Heart left ventricle (tissue), 13 donors: Measurements from ENCODE around the gene ZNF500.

Experiments
- CTCF ChIP-seq, 12 donors: fragments of 200-600 bp; sonication (generic) in 4 of 12; IDR thresholded peaks; one replicate each; pipeline versions ENCODE4 v1.5.0 to v1.8.0; 2018 to 2022; ENCODE audit warnings: antibody characterized with exemption in 12 of 12, mild to moderate bottlenecking in 5 of 12
- POLR2A ChIP-seq, 2 donors: fragments of 450-650 bp; IDR thresholded peaks; one replicate each; pipeline ENCODE4 v1.6.1; 2017; ENCODE audit warnings: antibody characterized with exemption in 2 of 2, mild to moderate bottlenecking in 2 of 2, moderate library complexity in 2 of 2
- donor health status: ischemic (EF 13 %, LVEDD 7.1; RV severe dilation, severe dysfunction).
- donor health status: DM: no; HTN: yes; CAD: no.
- donor health status: DM: no; HTN: no; CAD: no.
- donor health status: ischemic (EF 25% LVEDD 6.9; RV normal size, moderate dysfunction).
- donor health status: ischemic (EF 25% LVEDD 5.7; RV mildly dilated, moderate dysfunction).
- donor health status: ischemic (EF 35%, LVEDD 5.7; RV mildly dilated, moderate dysfunction).
- donor health status: nonischemic (EF 11% LVEDD 7.7; RV severe dilation, severe dysfunction).
- donor health status: DM: yes; HTN: yes; CAD: no.
- donor health status: PGD.
- donor health status: ischemic (EF 29% LVEDD 5.4; RV normal size, mild dysfunction).
- donor health status: nonischemic (EF 23%, LVEDD 6.1; RV moderate dilation, normal function).

GRCh38 chr16:4766875-4767628 is at the start of gene ZNF500:
- TF ChIP-seq CTCF (IDR thresholded peaks at IDR 0.05) (no peak), POLR2A (IDR thresholded peaks at IDR 0.05) (peak in 1 of 2 donors; percentile 82)
